Measurements from ENCODE around the gene TIAM1.
A peak's percentile ranks its signal among the peaks of the same experiment; 100 is the strongest.

The TIAM1 gene

DNA sequence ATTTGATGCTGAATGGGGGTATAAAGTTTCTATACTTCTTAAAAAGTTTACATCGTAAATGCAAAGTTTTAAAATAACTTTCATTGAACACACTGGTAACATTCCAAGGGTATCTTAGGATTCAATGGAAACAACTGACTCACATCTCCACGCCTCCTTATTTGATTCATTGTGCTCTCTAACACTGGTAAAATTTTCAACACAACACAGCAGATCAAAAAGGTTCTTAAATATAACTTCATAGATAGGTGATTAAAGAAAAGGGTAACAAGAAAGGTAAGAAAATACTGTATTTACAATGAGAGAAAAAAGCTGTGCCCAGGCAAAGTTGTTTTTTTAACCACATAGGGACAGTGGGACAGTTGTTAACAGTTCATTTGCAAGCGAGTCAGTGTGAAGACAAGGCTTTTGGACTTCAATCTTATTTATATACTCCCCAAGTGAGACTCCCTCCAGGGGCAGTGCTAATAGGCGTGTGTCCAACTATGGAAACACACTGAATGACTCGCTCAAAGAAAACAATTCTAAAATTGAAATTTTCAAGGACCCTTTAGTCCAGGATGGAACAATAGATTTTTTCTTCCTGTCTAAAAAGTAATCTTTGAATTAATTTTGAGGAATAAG is 140.5 kb downstream of the TIAM1 start:
- no peak for DNase-seq (ENCODE audit: low read depth in 2 of 2)

DNA sequence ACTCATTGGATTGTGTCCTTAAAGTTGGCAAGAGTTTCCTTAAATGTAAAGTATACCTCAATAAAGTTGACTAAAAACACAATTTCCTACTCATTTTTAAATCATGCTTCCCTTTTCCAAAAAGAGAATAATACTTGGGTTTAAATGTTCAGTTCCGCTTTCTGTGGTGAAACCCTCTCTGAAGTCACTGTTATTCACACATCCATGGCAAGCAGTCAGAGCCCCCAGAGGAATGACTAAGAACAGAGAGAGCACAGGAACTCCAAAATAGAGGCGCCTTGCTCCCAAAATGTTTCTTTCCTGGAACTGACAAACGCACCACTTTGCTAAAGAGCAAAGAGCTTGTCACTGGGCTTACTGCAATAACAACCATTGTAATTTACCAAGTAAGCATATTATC is 142.5 kb downstream of the TIAM1 start:
- DNase-seq (ENCODE audit: low read depth in 2 of 2): no peak

DNA sequence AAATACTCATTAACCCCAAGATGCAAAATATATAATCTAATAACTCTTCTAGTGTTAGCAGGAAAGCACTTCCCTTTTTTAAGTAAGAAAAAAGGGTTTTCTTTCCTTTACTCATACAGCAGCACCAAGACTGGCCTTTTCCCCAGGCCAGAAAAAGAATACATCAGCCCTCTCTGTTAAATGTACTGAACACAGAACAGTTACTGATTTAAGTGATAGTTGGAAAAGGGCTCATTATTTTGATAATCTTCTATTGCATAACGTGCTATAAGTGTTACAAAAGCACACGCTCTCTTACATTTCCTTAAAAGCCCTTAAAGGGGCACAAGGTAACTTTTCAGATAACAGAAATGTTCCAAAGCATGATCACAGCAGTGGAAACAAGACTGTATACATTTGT is 142.9 kb downstream of the TIAM1 start:
- DNase-seq (ENCODE audit: low read depth in 2 of 2): no peak

DNA sequence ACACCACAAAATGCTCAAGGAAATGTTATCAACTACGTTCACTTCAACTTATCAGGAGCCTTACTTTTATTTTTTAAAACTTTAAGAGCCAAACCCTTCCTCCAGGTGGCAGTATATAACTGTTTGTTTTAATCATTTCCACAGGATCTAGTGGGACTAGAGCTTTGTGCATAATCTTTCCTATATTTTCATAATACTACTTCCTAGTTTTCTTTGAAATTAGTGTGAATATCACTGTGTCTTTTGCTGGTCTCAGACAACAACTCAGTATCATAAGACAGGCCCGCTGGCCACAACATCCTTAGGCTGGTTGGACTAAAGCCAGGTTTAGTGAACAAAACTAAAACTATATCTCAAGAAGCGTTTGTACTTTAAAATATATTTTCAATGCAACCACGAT is 145.5 kb downstream of the TIAM1 start:
- DNase-seq (ENCODE audit: low read depth in 2 of 2): no peak

DNA sequence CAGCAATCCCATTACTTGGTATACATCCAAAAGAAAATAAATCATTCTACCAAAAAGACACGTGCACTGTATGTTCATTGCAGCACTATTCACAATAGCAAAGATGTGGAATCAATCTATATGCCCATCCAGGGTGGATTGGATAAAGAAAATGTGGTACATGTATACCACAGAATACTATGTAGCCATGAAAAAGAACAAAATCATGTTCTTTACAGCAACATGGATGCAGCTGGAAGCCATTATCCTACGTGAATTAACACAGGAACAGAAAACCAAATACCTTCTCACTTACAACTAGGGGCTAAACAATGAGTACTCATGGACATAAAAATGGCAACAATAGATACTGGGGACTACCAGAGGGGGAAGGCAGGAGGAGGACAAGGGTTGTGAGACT is 147.3 kb downstream of the TIAM1 start:
- no peak for DNase-seq (ENCODE audit: low read depth in 2 of 2)

DNA sequence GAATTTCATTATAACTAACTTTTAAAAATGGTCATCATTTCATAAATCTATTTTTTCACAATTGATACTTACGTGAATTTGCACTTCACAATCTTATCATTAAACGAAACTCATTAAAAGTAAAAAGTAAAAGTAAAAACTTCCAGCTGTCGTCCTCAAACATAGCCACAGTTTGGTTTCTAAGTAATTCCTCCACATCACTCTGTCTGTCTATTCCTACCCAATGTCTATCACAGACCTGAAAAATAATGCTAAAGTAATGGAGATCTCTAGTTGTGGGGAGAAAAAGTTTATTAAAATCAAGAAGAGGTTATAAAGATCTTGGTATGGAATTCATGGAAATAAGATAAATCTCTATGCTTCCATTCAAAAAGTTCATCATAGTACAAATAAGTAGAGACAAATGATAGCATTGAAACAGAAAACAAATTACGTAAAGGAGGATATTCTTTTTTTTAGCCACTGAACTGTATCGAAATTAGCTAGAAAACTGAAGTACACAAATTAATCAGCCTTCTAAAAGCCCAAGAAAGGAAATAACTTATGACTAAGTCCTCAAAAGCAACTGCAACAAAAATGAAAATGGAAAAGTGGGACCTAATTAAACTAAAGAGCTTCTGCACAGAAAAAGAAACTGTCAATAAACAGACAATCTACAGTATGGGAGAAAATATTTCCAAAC is 148.6 kb downstream of the TIAM1 start:
- DNase-seq (ENCODE audit: low read depth in 2 of 2): no peak

DNA sequence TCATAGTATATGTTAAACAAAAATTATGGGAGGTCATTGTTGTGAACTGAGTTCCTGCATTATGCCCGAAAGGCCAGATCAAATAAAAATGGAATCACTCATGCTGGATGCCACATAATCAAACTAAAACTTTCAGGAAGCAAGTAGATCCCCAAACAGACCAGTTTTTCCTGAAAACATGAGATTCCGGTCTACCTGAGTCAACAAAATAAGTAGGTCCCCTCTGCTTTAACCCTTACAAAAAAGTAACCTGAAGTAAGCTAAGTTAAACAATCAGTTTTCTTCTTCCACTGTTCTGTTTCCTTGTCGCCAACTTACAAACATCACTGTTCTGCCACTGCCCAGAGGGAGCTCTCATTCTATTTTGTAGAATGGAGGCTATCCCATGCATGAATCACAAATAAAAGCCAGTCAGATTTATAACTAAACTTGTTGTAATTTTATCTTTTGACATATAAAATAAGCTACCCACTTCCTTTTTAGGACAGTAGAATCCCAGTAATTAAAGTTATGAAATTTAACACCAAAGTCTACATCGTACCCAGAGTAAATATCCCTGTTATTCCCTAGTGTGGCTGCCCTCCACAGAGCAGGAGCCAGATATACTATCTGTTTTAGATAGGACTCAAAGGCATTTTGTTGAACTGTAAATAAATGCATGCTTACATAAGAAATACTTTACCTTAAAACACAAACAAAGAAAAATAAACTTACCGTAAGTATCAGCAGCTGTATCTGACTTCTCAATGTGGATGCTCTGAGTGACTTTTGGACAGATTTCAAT is 149.4 kb downstream of the TIAM1 start:
- DNase-seq (ENCODE audit: low read depth in 2 of 2): no peak

DNA sequence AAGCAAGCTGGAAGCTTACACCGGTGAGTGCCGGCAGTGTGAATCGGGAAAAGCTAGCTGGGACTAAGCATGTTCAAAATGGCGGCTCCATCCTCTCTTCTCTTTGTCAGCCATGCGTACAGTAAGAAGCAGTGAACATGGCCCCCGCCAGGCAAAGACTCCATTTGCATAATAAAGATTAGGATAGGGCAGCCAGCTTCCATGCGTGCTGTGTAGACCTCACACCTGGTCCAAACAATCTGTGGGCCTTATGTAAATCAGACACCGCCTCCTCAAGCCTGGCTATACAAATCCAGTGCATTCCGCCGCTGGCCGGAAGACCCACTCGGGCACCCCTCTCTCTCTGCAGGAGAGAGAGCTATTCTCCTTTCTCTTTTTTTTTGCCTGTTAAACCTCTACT is 150.3 kb downstream of the TIAM1 start:
- DNase-seq (ENCODE audit: low read depth in 2 of 2): no peak

DNA sequence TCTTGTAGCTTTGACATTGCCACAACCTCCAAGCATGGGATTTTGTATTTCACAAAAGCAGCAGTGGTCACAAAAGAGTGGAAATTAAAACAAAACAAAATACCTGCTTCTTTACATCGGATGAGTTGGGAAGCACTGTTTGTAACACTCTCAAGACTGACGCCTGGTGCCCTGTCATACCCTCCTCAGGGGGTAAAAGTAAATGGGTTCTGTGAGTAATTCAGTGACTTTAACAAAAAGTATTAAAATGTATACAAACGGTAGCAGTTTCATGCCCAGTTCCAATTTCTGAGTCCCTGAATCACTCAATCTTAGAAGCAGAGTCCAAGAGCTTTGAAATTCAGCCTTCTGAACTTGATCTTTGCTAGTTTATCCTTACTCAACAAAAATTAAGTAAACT is 152.5 kb downstream of the TIAM1 start:
- no peak for DNase-seq (ENCODE audit: low read depth in 2 of 2)

DNA sequence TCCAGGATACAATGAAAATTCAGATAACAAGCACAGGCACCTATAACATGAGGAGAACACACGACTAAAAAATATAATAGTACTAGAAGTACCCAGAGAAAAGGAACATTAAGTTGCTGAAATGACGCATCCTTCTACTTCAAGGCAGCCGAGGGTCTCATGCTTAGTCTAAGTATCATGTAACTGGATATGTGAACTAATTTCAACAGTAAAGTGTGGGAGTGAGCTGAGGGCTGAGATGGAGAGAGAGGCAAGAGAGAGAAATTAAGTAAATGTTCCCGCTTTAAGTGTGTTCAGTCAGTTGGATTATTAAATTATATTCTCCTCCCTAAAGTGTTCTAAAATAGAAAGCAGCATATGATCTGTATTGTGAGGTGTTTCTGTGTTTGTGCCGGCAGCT is 153.5 kb downstream of the TIAM1 start:
- no peak for DNase-seq (ENCODE audit: low read depth in 2 of 2)

DNA sequence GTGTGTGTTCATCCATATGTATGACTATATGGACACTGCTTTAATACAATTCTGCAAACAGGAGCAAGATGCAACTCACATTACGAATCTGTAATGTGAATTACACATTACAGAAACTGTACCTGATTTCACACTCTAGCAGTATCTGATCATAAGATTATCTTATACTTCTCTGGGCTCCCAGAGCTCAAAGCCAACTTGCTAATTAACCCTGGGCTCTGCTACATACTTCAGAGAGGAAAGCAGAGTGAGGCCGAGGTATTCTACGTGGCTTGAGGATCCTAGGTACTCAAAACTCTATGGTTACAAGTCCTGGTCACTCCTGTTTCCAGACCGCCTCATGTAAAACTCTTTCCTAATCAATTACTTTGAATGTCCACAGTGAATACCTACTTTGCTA is 156.6 kb downstream of the TIAM1 start:
- DNase-seq (ENCODE audit: low read depth in 2 of 2): no peak

DNA sequence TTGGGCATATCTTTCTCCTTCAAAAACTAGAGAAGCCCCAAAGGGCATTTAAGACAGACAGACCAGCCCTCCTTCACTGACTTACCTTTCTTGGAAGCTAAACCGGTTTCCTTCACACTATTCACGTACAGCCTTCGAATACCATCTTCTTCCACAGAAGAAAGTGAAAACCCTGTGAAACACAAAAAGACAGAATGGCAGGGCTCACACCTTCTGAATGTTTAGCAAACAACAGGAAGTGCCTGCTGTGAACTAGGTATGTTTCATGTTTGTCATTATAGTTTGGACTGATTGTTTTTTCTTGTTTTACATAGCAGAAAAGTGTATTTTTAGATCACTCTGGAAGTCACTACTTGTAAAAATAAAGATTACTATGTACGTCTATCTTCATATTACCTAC is 157.1 kb downstream of the TIAM1 start:
- no peak for DNase-seq (ENCODE audit: low read depth in 2 of 2)

DNA sequence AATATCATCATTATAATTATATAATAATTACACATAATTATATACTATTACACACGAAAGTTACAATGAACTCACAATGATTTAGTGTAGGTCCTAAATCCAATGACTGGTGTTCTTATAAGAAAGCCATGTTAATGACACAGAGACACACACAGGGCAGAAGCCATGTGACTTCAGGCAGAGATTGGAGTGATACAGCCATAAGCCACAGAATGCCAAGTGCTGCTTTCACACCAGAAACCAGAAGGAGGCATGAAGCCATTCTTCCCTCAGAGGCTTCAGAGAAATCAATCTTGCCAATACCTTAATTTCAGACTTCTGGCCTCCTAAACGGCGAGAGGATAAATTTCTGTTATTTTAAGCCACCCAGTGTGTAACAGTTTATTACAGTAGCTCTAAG is 158.4 kb downstream of the TIAM1 start:
- no peak for DNase-seq (ENCODE audit: low read depth in 2 of 2)

DNA sequence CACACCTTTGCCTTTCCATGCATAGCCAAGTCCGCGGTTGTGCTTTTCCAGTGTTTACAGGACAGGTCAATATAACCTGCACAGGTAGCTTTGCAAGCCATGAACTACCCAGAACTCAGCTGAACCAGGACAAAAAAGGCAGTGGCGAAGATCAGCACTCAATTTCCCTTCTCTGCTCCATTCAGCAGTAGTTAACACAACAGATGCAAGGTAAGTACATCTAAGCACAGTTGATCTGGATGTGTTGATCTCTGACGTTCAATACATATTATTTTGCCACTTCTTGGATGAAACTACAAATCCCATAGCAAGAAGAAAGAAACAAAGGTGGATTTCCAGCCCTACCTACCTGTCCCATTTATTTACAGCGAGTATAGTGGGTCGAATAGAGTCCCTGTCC is 159.2 kb downstream of the TIAM1 start:
- no peak for DNase-seq (ENCODE audit: low read depth in 2 of 2)

DNA sequence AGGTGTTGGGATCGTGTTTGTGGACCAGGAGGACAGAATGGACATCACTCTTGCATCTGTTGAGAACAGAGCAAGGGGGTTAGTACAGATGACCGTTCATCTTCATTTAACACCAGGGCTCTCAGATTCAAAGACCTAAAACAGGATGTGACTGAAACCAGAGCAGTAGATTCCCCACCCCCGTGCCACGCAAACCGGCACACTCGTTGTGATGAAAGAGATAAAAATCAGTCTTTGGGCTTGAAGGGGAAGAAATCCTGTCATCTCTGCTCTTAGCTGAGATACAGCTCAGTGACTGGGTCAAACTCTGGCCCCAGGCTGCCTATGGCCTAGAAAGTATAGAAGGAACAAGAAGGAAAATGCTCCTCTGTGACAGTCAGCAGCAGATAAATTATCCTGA is 159.6 kb downstream of the TIAM1 start:
- DNase-seq (ENCODE audit: low read depth in 2 of 2): peak; percentile 67 to 71

DNA sequence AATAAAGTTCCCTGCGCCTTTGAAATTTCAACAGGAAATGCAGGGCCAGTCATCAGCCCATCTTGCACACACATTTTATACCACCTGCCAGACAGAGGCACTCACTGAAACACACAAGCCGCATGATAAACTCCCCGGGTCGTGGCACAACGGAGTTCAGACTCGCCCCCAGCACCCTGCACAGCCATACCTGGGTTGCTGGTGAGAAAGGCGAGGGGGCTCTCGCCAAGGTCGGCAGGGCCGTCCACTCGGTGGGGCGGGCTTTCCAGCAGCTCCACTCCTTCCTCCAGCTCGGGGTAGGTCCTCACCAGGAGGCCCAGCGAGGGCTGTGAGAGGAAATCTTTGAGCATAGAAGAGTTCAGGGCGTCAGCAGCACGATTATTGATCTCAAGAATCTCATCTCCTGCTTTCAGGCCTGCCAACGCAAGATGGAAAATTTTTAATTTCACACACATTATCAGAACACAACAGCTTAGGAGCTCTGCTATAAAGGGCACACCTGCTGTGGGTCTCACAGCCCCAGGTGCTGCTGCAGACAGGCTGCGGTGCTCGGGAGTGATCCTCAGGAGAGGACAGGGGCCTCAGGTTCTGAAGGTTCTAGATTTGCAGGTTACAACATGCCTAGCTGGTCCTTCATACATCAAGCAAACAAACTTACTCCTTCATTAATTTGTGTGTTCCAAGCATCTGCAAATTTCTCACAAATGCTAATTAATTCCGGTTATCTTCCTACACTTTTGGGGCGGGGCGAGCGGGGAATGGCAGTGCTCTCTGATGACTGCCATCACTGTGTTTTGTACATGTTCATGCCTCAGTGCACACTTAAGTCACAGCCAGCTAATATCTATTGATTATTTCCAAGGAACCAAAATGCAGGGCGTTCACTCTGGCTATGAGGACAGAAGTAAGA is 161.6 kb downstream of the TIAM1 start:
- peak; percentile 50 to 51 for DNase-seq (ENCODE audit: low read depth in 2 of 2)

DNA sequence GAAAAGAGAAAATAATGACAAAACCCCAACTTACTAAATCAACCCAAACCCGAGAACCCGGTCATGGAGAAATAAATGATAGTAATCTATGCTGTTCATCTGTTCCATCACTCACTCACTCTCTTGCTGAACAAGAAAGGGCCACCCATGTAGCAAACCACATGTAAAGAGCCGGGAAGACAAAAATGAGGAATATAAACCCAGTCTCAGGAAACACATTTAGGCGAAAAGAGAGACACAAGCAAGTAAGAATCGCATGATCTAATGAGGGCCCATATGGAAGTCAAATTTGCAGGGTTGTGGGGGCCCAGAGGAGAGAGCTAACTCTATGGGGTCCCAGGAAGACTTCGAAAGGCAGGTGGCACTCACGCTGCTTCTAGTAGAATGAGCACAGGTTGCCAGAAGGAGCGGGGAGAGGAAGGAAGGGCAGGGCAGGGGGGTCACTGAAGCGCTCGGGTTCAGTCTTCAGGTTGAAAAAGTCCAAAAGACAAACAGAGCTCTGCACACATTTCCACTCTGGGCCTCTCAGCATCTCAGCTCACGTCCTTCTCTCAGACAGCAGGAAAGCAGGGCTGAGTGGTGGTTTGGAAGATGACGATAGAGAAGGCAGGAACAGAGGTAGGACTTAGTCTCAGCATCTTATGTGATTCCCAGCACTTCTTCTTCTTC is 162.8 kb downstream of the TIAM1 start:
- DNase-seq (ENCODE audit: low read depth in 2 of 2): no peak

DNA sequence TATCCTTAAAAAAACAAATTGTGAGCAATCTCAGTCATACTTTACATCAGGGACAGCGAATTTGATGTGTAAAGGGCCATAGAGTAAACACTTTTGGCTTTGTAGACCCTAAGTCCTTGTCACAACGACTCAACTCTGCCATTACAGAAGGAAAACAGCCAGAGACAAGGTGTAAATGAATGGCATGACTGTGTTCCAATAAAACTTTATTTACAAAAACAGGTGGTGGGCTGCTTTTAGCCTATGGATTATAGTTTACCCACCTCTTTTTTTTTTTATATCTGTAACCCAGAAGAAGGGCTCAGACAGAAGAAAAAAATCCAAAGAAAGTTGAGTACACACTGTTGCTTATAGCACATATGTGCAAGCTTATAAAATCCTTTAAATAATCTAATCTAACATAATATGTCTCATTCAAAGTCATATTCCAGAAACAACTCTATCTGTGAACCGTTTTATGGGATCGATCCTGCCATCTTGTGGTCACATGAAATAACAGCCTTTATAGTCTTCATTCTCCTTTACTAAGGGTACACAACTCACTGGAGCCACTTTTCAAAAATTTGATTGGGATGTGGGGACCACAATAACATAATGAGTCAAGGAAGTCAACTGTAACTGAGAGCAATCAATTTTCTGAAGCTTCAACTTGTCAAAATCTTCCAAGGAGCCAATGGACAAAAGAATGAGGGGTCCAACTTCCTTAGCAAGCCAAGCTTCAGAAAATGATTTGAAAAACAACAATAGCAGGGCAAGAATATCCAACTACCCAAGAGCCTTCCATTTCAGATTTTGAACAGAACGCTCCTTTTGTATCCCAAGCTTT is 163.6 kb downstream of the TIAM1 start:
- no peak for DNase-seq (ENCODE audit: low read depth in 2 of 2)

DNA sequence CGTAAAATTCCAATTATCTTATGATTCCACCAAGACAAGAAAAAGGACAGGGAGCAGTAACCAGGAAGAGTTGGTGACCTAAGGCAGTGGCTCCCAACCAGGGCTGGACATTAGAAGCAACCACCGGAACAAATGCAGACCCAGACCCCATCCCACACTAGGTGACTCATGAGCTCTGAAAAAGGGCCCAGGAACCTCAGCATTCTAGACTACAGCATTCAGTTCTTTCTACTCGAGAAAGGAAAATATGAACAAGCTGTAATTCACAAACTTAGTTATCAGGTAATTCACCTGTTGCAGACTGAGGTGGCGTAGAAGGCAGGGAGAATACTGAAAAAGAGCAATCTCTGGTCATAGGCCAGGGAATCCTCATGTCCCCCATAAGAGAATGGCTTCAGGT is 167.3 kb downstream of the TIAM1 start:
- no peak for DNase-seq (ENCODE audit: low read depth in 2 of 2)

DNA sequence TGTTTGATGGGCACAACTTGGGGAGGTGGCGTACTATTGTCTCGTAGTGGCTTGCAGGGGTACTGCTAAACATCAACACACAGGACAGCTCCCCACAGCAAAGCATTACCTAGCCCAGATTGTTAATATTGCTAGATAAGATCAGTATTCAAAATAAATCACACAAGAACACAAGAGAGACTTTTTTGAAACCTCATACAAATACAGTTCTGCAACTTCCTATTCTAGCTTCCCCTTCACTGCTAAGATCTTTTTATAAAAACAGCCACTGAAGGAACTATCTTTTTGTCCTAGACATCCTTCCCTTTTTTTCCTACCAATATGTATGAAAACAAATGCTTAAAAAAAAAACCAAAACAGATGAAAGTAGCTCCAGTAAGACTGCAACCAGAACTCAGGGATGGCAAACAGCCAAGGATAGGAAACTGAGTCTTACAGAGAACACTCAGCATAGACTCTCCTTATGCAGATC is 167.9 kb downstream of the TIAM1 start:
- DNase-seq (ENCODE audit: low read depth in 2 of 2): no peak
